Naive thymus-derived CD8-positive, alpha-beta T cell (primary cell): ENCODE results near the gene GSTT4. TPM values are rescaled to one million over a fixed set of nuclear protein-coding genes. Genes with fewer than 3 reads are reported as not detected.
"Not testable (repeated sequence)": the region's sequence is repeated elsewhere in the genome, so short reads cannot be mapped to it uniquely, and the experiment has no call there.

Experiments
- ATAC-seq, 2 donors: fragments of 150-1000 bp; cut with Tn5 transposase in 1 of 2; sonication (Bioruptor Pico), chemical (Tn5 transposase) in 1 of 2; 1 replicate in 1 of 2; 2 replicates in 1 of 2; pipeline ENCODE4 v1.10.0; 2021; ENCODE audit warnings: mild to moderate bottlenecking in 2 of 2, moderate library complexity in 2 of 2
- POLR2A ChIA-PET: fragments of 350-600 bp; sonication (Branson Sonifier 250); formaldehyde crosslinking; loops from one replicate; lab custom pipeline; 2021; ENCODE audit warnings: antibody characterized with exemption; lab: Charles Lee
- DNase-seq, 10 donors: peaks; one replicate each; pipeline versions ENCODE4 v3.0.0 to v3.0.0-alpha.2; 2020 to 2022
- H3K27ac Mint-ChIP-seq, 10 donors: one replicate each; pipeline ENCODE4 v1.8.0; 2020 to 2022; ENCODE audit warnings: mild to moderate bottlenecking in 10 of 10, mixed read lengths in 10 of 10, moderate library complexity in 4 of 10, inconsistent platforms in 1 of 10
- H3K27me3 Mint-ChIP-seq, 5 donors: one replicate each; pipeline ENCODE4 v1.8.0; 2021 to 2022; ENCODE audit warnings: mixed read lengths in 5 of 5
- H3K36me3 Mint-ChIP-seq, 3 donors: one replicate each; pipeline ENCODE4 v1.8.0; 2020 to 2022; ENCODE audit warnings: mixed read lengths in 3 of 3, mild to moderate bottlenecking in 2 of 3, inconsistent platforms in 1 of 3
- H3K4me1 Mint-ChIP-seq, 4 donors: one replicate each; pipeline ENCODE4 v1.8.0; 2021 to 2022; ENCODE audit warnings: mixed read lengths in 4 of 4
- H3K4me3 Mint-ChIP-seq, 10 donors: one replicate each; pipeline ENCODE4 v1.8.0; 2020 to 2022; ENCODE audit warnings: mild to moderate bottlenecking in 10 of 10, mixed read lengths in 10 of 10, moderate library complexity in 6 of 10, inconsistent platforms in 1 of 10
- H3K9me3 Mint-ChIP-seq, 9 donors: one replicate each; pipeline ENCODE4 v1.8.0; 2020 to 2022; ENCODE audit warnings: mixed read lengths in 9 of 9, mild to moderate bottlenecking in 3 of 9, inconsistent platforms in 1 of 9, moderate library complexity in 1 of 9
- polyA plus RNA-seq, 3 donors: library from polyadenylated mRNA; unstranded; fragments of 300-500 nt; fragmentation: Illumina TruSeq; gene quantifications; one replicate each; pipeline ENCODE4 v1.2.3, GENCODE V29; 2021
- total RNA-seq, 8 experiments: library from RNA in 2 of 8; stranded (reverse) in 2 of 8; gene quantifications; one replicate each; pipeline ENCODE4 v1.2.3 and lab custom pipeline; 2021 to 2026

GSTT4 gene
- total and polyA plus RNA-seq, 5 experiments from 2014 or later = not detected

DNA sequence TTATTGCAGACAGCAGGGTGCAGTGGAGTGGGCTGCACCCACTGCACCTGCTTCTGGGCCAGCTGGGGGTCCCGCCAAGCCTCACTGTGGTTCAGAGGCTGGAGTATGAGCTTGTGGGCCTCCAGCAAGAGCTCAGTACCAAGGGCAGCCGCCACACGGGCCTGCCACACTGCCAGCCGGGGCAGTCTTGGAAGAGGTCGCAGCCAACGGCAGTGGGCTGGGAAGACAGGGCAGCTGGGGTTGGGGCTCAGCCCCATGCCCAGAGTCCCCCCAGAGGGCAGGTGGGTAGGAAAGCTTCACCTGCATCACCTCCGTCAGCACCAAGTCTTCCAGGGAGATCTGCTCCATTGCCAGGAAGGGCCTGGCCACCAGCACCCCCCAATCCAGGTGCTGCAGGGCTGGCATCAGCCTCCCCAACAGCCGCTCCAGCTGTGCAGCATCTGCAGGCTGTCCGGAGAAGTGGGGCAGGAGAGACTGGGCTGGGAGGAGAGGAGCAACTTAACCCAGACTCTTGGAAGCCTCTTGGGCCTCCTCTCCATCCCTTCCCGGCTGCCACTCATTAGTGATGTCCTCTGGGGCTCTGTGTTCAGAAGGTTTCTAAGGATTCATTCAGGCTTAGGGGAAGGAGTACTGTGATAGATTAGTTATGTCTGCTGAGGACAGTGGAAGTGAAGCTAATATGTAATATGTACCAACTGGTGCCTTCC, 1.1 kb upstream of the GSTT4 start:
- POLR2A ChIA-PET = interaction anchor here (0.8 to 1.4 kb wide), 2 partner anchors 32 to 112 kb away, joined by 3 to 7 read pairs; partner anchors contain the start of gene MIF
- H3K27ac Mint-ChIP-seq = peak overlapping the region in 3 of 10 donors; percentile 1 to 46 (median 26)
- peaks cover 0 to 5% (median 0%) of the 10 kb centered on the region in 5 donors for H3K27me3 Mint-ChIP-seq
- H3K4me1 Mint-ChIP-seq = peaks cover 9 to 14% (median 9%) of the 10 kb centered on the region in 4 donors
- ATAC-seq (no peak), DNase-seq (no peak)
- no peaks in the 10 kb centered on the region for H3K36me3 Mint-ChIP-seq
- peaks cover 0 to 3% (median 0%) of the 10 kb centered on the region in 9 donors for H3K9me3 Mint-ChIP-seq
- no peak overlapping the region for H3K4me3 Mint-ChIP-seq

DNA sequence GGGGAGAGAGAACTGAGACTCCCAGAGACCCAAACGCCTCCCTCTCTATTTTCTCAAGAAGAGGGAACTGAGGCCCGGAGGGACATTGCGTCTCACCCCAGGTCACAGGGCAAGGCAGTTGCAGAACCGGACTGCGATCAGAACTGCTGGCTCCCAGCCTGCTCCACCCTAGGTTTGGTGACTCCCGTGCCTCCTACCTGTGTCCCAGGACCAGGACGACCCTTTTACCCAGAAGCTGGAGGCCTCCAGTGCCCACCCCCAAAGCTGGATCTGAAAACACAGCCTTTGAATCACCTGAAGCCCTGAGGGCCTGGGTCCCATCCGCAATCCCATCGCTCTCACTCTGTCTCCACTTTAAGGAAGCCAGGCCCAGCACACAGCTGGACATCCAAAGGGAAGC, 1.4 kb downstream of the GSTT4 start:
- H3K4me3 Mint-ChIP-seq = no peak overlapping the region
- H3K27me3 Mint-ChIP-seq = peaks cover 0 to 5% (median 0%) of the 10 kb centered on the region in 5 donors
- no peak for DNase-seq
- POLR2A ChIA-PET = interaction anchor here (1.1 kb wide), 1 partner anchor 74 kb away, joined by 3 read pairs; no protein-coding TSS in a partner anchor
- ATAC-seq = no peak
- H3K9me3 Mint-ChIP-seq = no peaks in the 10 kb centered on the region
- no peak overlapping the region for H3K27ac Mint-ChIP-seq
- H3K4me1 Mint-ChIP-seq = no peaks in the 10 kb centered on the region
- H3K36me3 Mint-ChIP-seq = no peaks in the 10 kb centered on the region

DNA sequence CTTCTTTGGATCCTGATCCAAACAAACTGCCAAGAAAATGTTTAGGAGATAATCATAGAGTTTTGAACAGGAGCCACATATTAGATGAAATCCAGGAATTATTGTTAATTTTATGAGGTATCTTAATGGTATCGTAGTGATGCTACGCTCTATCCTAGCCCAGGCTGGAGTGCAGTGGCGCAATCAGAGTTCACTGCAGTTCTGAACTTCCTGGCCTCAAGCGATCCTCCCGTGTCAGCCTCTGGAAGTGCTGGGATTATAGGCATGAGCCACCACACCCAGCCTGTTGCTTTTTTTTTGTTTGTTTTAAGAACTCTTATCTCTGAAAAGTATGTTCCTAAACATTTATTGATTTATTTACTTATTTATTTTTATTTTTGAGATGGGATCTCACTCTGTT, 2.4 kb downstream of the GSTT4 start:
- H3K36me3 Mint-ChIP-seq = no peaks in the 10 kb centered on the region
- POLR2A ChIA-PET = no interaction called here
- peaks cover 0 to 5% (median 0%) of the 10 kb centered on the region in 5 donors for H3K27me3 Mint-ChIP-seq
- H3K4me3 Mint-ChIP-seq = no peak overlapping the region
- H3K9me3 Mint-ChIP-seq = no peaks in the 10 kb centered on the region
- no peak for ATAC-seq
- no peak for DNase-seq
- no peak overlapping the region for H3K27ac Mint-ChIP-seq
- no peaks in the 10 kb centered on the region for H3K4me1 Mint-ChIP-seq

DNA sequence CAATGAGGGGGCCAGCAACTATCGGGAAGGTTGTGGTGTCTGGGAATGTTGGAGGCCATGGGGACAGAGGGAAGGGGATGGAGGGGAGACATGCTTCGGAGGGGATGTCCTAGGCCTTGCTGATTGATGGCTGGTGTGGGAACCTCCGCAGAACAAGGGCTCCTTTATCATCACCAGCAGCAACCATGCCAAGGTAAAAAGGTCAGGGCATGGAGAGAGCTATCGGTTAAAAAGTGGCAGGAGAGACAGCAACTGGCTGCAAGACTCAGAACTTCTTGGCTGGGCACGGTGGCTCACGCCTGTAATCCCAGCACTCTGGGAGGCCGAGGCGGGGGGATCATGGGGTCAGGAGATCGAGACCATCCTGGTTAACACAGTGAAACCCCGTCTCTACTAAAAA, 3.0 kb downstream of the GSTT4 start:
- POLR2A ChIA-PET = no interaction called here
- Mint-ChIP-seq H3K36me3 (no peaks in the 10 kb centered on the region), H3K4me1 (no peaks in the 10 kb centered on the region), H3K9me3 (no peaks in the 10 kb centered on the region), H3K27me3 (peaks cover 0 to 5% (median 0%) of the 10 kb centered on the region in 5 donors), H3K4me3 (no peak overlapping the region), H3K27ac (no peak overlapping the region)
- no peak for DNase-seq
- ATAC-seq = no peak

DNA sequence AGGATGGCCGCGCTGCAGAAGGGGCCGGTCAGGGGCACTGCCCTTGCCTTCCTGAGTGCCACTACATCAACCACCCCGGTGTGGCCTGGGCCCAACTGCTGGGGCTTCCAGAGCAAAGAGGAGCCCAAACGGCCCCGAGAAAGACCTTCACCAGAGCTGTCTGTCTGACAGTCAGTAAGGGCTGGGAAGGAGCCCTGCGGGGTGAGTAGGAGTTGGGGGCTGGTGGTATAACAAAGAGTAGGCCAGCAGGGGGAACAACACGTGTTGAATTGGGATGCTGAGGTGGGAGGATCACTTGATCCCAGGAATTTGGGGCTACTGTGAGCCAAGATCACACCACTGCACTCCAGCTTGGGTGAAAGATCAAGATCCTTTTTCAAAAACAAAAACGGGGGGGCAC, 3.9 kb downstream of the GSTT4 start:
- POLR2A ChIA-PET = no interaction called here
- H3K36me3 Mint-ChIP-seq = no peaks in the 10 kb centered on the region
- H3K4me1 Mint-ChIP-seq = no peaks in the 10 kb centered on the region
- no peak for DNase-seq
- peak overlapping the region in 1 of 10 donors; percentile 42 for H3K27ac Mint-ChIP-seq
- H3K27me3 Mint-ChIP-seq = peaks cover 0 to 5% (median 0%) of the 10 kb centered on the region in 5 donors
- no peaks in the 10 kb centered on the region for H3K9me3 Mint-ChIP-seq
- no peak overlapping the region for H3K4me3 Mint-ChIP-seq
- ATAC-seq = no peak

DNA sequence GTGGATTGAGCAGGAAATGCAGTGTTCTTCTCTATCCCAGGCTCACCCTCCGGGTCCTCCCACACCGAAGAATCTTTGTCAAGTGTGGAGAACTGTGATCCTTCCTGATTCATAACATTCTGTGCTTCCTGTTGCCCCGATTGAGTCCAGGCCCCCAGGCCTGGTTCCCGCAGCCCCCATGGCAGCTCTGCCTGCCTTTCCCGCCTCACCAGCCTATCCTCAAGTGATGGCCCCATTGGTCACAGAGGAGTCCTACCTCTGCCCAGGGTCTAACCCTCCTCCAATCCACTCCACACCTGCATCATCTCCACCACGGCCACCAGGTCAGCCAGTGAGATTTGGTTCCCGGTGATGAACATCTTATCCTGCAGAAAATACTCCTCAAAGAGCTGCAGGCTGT, 5.5 kb downstream of the GSTT4 start:
- ATAC-seq, H3K4me3 Mint-ChIP-seq, POLR2A ChIA-PET, DNase-seq, H3K36me3 Mint-ChIP-seq, H3K4me1 Mint-ChIP-seq, H3K27me3 Mint-ChIP-seq, H3K9me3 Mint-ChIP-seq: not testable (repeated sequence)
- H3K27ac Mint-ChIP-seq = peak overlapping the region in 1 of 10 donors; percentile 48

DNA sequence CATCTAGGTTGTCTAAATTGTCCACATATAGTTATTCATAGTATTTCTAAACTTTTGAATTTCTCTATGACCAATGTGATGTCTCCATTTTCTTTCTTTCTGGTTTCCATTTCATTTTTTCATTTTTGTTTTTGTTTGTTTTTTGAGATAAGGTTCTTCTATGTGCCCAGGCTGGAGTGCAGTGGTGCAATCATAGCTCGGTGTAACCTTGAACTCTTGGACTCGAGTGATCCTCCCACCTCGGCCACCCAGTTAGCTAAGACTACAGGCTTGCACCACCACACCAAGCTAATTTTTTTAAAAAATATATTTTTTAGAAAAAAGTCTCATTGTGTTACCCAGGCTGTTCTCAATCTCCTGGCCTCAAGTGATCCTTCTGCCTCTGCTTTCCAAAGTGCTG, 8.2 kb downstream of the GSTT4 start:
- Mint-ChIP-seq H3K4me3 (no peak overlapping the region), H3K9me3 (no peaks in the 10 kb centered on the region), H3K27me3 (peaks cover 0 to 3% (median 0%) of the 10 kb centered on the region in 5 donors), H3K4me1 (no peaks in the 10 kb centered on the region), H3K36me3 (no peaks in the 10 kb centered on the region), H3K27ac (no peak overlapping the region)
- ATAC-seq (no peak), DNase-seq (no peak)
- POLR2A ChIA-PET = no interaction called here

DNA sequence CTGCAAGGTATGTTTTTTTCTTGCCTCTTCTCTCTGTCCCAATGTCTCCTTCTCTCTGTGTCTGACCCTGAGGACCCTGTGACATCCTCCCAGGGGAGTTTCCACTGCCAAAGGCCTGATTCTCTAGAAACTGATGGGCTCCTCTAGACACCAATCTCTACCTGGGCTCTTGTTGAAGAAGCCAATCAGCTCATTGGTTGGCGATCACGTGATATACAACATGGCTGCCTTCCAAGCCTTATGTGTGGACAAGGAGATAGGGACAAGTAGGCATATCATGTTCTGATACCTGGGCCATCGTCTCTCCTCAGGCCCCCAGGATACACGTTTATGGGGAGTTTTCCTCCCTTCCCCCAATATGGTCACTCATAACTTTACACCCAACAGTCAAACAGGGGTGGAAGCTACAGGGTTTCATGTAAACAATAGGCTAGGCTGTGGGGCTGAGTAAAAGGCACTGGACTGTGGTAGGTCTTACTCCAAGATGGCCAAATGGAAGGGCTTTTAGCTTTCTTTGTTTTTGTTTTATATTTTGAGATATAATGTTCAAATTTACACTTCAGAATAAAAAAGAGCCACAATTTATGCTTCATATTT, 11.6 kb downstream of the GSTT4 start:
- H3K4me3 Mint-ChIP-seq, ATAC-seq, POLR2A ChIA-PET, H3K9me3 Mint-ChIP-seq, H3K36me3 Mint-ChIP-seq, H3K27ac Mint-ChIP-seq, H3K27me3 Mint-ChIP-seq, H3K4me1 Mint-ChIP-seq, DNase-seq: not testable (repeated sequence)

DNA sequence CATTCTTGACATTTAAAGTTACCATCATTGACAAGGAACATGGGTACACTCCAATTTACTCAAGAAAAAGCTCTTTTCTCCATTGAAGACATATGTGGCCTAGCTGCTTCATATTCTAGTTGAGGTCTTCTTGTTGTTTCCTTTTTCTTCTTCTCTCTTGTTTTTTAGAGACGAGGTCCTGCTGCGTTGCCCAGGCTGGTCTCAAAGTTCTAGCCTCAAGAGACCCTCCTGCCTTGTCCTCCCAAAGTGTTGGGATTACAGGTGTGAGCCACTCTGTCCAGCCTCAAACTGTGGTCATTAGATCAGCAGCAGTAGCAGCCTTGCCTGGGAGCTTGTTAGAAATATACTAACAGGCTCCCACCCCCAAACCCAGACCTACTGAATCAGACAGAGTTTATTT, 12.2 kb downstream of the GSTT4 start:
- H3K36me3 Mint-ChIP-seq, H3K9me3 Mint-ChIP-seq, ATAC-seq, POLR2A ChIA-PET, H3K27me3 Mint-ChIP-seq, H3K4me3 Mint-ChIP-seq, DNase-seq, H3K4me1 Mint-ChIP-seq: not testable (repeated sequence)
- H3K27ac Mint-ChIP-seq = peak overlapping the region in 1 of 10 donors; percentile 62

DNA sequence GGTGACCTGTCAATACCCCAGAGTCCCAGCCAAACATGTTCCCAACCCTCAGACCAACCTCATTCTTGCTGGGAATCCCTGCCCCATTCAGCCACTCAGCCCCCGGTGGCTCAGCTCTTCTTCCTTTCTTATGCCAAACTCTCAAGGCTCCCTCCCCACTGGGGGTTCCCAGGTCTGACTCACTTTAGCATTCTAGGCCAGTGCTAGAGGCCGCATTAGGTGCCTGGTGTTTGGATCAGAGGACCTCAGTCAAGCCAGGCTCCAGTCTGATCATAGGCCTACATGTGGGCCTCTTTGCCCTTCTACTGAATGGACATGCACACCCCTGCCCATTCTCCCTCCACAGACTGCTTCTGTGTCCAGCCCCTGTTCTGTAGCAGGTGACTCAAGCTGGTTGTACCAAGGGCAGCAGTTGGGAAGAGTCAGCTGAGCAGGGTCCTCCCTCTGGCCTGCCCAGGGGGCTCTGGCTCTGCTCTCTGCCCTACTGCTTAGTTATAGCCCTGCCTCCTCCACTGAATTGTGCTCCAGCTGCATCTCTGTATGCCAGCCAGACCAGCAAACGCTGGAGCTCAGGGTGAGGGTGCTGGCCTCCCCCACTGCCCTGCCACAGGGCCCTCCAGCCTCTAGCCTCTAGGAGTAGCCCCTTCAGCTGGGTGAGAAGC, 15.5 kb downstream of the GSTT4 start:
- H3K4me3 Mint-ChIP-seq, H3K27me3 Mint-ChIP-seq, H3K4me1 Mint-ChIP-seq, ATAC-seq, POLR2A ChIA-PET, H3K9me3 Mint-ChIP-seq, DNase-seq, H3K36me3 Mint-ChIP-seq, H3K27ac Mint-ChIP-seq: not testable (repeated sequence)

DNA sequence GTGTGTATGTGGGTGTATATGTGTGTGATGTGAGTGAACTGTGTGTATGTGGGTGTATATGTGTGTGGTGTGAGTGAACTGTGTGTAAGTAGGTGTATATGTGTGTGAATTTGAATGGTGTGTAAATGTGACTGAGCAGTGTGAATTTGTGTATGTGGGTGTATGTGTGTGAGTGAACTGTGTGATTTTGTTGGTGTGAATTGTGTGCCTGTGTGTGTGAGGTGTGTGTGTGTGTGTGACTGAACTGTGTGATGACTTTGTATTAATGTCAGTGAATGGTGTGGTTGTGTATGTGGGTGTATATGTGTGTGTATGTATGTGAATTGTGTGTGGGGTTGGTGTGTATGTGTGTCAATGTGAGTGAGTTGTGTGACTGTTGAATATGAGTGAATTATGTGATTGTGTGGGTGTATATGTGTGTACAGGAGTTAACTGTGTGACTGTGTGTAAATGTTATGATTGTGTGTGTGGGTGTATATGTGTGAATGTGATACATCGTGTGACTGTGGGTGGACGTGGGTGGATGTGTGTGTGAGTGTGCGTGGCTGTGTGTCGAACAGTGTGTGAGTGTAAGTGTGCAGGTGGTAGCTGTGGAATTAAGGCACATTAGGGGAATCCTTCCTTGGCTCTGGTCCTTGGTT, 18.6 kb downstream of the GSTT4 start:
- DNase-seq, H3K4me3 Mint-ChIP-seq, H3K27me3 Mint-ChIP-seq, H3K4me1 Mint-ChIP-seq, H3K9me3 Mint-ChIP-seq, ATAC-seq, H3K36me3 Mint-ChIP-seq, POLR2A ChIA-PET: not testable (repeated sequence)
- peak overlapping the region in 2 of 10 donors; percentile 1 to 58 for H3K27ac Mint-ChIP-seq

DNA sequence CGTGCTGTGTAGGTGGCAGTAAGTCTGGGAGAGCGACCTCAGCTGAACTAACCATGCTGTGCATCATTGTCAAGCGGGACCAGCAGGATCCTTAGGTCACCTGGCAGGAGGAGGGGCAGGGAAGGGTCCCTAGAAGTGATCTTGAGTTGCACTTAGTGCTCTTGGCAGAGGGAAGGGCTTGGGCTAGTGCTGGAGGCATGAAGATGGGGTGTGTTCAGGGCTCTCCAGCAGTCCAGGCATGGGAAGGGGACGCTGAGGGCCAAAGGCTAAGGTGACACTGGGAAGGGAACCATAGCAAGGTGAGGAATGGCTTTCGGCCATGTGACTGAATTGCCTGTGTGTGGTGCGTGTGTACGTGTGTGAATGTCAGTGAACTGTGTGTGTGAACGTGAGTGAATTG, 19.2 kb downstream of the GSTT4 start:
- POLR2A ChIA-PET, H3K36me3 Mint-ChIP-seq, H3K27me3 Mint-ChIP-seq, H3K4me1 Mint-ChIP-seq, H3K9me3 Mint-ChIP-seq, DNase-seq, ATAC-seq, H3K4me3 Mint-ChIP-seq: not testable (repeated sequence)
- peak overlapping the region in 1 of 10 donors; percentile 58 for H3K27ac Mint-ChIP-seq

DNA sequence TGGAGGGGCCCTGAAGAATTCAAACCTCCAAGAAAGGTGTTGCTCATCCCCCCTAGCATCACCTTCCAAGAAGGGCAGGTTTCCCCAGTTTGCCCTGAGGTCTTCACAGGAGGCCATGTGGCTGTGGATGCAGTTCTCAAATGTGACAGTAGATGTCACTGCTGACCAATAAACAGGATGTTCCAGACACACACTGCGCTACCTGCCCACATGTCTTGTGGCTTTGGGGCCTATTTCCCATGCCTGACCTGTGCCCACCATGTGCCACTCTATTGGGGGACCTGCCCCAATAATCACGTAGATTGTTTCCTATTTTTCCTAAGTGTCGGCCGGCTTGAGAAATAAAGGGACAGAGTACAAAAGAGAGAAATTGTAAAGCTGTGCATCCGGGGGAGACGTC, 20.8 kb downstream of the GSTT4 start:
- Mint-ChIP-seq H3K4me1 (peaks cover 2 to 5% (median 3%) of the 10 kb centered on the region in 4 donors), H3K9me3 (no peaks in the 10 kb centered on the region), H3K36me3 (no peaks in the 10 kb centered on the region), H3K27me3 (peaks cover 0 to 2% (median 0%) of the 10 kb centered on the region in 5 donors), H3K4me3 (no peak overlapping the region), H3K27ac (peak overlapping the region in 1 of 10 donors; percentile 18)
- peak in 6 of 10 donors; percentile 25 to 77 (median 60) for DNase-seq
- POLR2A ChIA-PET = no interaction called here
- ATAC-seq = peak in 1 of 2 donors; percentile 94
